ENCODE data around the gene ERCC6L2.

DNA sequence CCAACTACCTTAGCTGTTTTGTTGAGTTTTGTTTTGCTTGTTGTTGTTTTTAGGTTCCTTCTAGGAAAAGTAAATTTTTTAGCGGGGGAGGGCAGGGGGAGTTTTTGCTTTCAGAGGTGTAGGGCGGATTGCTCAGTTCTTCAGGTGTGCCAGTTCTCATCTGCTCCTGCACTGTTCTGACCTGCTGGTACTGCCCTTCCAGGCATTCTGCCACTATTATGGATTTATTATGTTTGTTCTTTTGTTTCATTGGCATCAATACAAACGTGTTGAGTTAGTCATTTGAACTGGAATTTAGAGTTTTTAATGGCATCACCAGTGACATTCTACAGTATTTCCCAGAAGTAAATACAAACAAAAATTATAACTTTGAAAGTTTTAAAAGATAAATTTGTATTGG, 26.0 kb downstream of the ERCC6L2 start:
- TF ChIP-seq, protein P1, sequence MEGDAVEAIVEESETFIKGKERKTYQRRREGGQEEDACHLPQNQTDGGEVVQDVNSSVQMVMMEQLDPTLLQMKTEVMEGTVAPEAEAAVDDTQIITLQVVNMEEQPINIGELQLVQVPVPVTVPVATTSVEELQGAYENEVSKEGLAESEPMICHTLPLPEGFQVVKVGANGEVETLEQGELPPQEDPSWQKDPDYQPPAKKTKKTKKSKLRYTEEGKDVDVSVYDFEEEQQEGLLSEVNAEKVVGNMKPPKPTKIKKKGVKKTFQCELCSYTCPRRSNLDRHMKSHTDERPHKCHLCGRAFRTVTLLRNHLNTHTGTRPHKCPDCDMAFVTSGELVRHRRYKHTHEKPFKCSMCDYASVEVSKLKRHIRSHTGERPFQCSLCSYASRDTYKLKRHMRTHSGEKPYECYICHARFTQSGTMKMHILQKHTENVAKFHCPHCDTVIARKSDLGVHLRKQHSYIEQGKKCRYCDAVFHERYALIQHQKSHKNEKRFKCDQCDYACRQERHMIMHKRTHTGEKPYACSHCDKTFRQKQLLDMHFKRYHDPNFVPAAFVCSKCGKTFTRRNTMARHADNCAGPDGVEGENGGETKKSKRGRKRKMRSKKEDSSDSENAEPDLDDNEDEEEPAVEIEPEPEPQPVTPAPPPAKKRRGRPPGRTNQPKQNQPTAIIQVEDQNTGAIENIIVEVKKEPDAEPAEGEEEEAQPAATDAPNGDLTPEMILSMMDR (IDR thresholded peaks at IDR 0.05): no peak
- TF ChIP-seq ELF4 (CRISPR knock-in tag; IDR thresholded peaks at IDR 0.05; ENCODE audit: low read depth) (no peak), FOXP1 (CRISPR knock-in tag; IDR thresholded peaks at IDR 0.05; ENCODE audit: borderline replicate concordance) (no peak)

All from WTC11 (cell line).